ENCODE measurements around the gene RNASE4. TPM values are rescaled to one million over a fixed set of nuclear protein-coding genes. Genes with fewer than 3 reads are reported as not detected.

RNASE4 gene
- total and polyA plus RNA-seq, 7 donors: 11.4 to 138 (median 46.3) TPM

GRCh38 chr14:20711685-20712084, 27.3 kb downstream of the RNASE4 start:
- H3K4me1 ChIP-seq: no peaks in the 10 kb centered on the region
- no peaks in the 10 kb centered on the region for H3K9me3 ChIP-seq
- DNase-seq: no peak
- WGBS, 2 donors: 39 to 50% methylated on average over 4 of the region's 4 CpGs
- intact Hi-C loops (cut with DNase I): no loop called here
- H3K36me3 ChIP-seq: no peaks in the 10 kb centered on the region
- H3K27me3 ChIP-seq: no peaks in the 10 kb centered on the region
- no peak overlapping the region for H3K27ac ChIP-seq
- no peak overlapping the region for H3K4me3 ChIP-seq
- TF ChIP-seq CTCF (IDR thresholded peaks at IDR 0.05) (no peak), EP300 (IDR thresholded peaks at IDR 0.05) (no peak), POLR2AphosphoS5 (IDR thresholded peaks at IDR 0.05) (no peak), POLR2A (IDR thresholded peaks at IDR 0.05) (no peak)

GRCh38 chr14:20712904-20713303, 28.5 kb downstream of the RNASE4 start:
- WGBS, 2 donors: 53 to 61% methylated on average over 2 of the region's 2 CpGs
- Histone ChIP-seq H3K9me3 (no peaks in the 10 kb centered on the region), H3K27me3 (no peaks in the 10 kb centered on the region), H3K36me3 (no peaks in the 10 kb centered on the region), H3K27ac (no peak overlapping the region), H3K4me3 (no peak overlapping the region), H3K4me1 (no peaks in the 10 kb centered on the region)
- TF ChIP-seq EP300 (IDR thresholded peaks at IDR 0.05) (no peak), POLR2A (IDR thresholded peaks at IDR 0.05) (no peak), CTCF (IDR thresholded peaks at IDR 0.05) (no peak), POLR2AphosphoS5 (IDR thresholded peaks at IDR 0.05) (no peak)
- no peak for DNase-seq
- intact Hi-C loops (cut with DNase I): no loop called here

- DNase-seq: peak; percentile 86
- Histone ChIP-seq H3K9me3 (no peaks in the 10 kb centered on the region), H3K4me1 (no peaks in the 10 kb centered on the region), H3K27me3 (no peaks in the 10 kb centered on the region), H3K27ac (peak overlapping the region in 3 of 4 donors; percentile 27 to 47 (median 42)), H3K36me3 (no peaks in the 10 kb centered on the region), H3K4me3 (no peak overlapping the region)
- intact Hi-C loops (cut with DNase I): no loop called here
- WGBS, 2 donors: 17 to 54% methylated on average over 4 of the region's 4 CpGs
- TF ChIP-seq EP300 (IDR thresholded peaks at IDR 0.05) (no peak), POLR2AphosphoS5 (IDR thresholded peaks at IDR 0.05) (peak in 1 of 4 donors; percentile 17)
Observed at GRCh38 chr14:20714593-20715250, 30.4 kb downstream of the RNASE4 start.

- intact Hi-C loops (cut with DNase I): no loop called here
- no peak overlapping the region for H3K27ac ChIP-seq
- H3K9me3 ChIP-seq: no peaks in the 10 kb centered on the region
- DNase-seq: no peak
- H3K4me1 ChIP-seq: no peaks in the 10 kb centered on the region
- 20 to 60% methylated on average over 4 of the region's 4 CpGs for WGBS, 2 donors
- no peak overlapping the region for H3K4me3 ChIP-seq
- H3K36me3 ChIP-seq: no peaks in the 10 kb centered on the region
- TF ChIP-seq POLR2A (IDR thresholded peaks at IDR 0.05) (no peak), POLR2AphosphoS5 (IDR thresholded peaks at IDR 0.05) (no peak), CTCF (IDR thresholded peaks at IDR 0.05) (no peak), EP300 (IDR thresholded peaks at IDR 0.05) (no peak)
- peaks cover 0 to 17% (median 0%) of the 10 kb centered on the region in 3 donors for H3K27me3 ChIP-seq
Observed at GRCh38 chr14:20719777-20720176, 35.4 kb downstream of the RNASE4 start.

GRCh38 chr14:20720741-20721140, 36.4 kb downstream of the RNASE4 start:
- no peaks in the 10 kb centered on the region for H3K36me3 ChIP-seq
- intact Hi-C loops (cut with DNase I): no loop called here
- H3K4me3 ChIP-seq: no peak overlapping the region
- no peak for TF ChIP-seq CTCF (IDR thresholded peaks at IDR 0.05)
- no peak for TF ChIP-seq EP300 (IDR thresholded peaks at IDR 0.05)
- TF ChIP-seq POLR2A (IDR thresholded peaks at IDR 0.05): no peak
- no peak for TF ChIP-seq POLR2AphosphoS5 (IDR thresholded peaks at IDR 0.05)
- no peaks in the 10 kb centered on the region for H3K4me1 ChIP-seq
- no peaks in the 10 kb centered on the region for H3K9me3 ChIP-seq
- 81 to 94% methylated on average over 6 of the region's 6 CpGs for WGBS, 2 donors
- peaks cover 0 to 17% (median 0%) of the 10 kb centered on the region in 3 donors for H3K27me3 ChIP-seq
- no peak overlapping the region for H3K27ac ChIP-seq
- DNase-seq: no peak

Measured in sigmoid colon (tissue), 7 donors.